ENCODE measurements around the gene TUBA8.

Gene TUBA8

DNA sequence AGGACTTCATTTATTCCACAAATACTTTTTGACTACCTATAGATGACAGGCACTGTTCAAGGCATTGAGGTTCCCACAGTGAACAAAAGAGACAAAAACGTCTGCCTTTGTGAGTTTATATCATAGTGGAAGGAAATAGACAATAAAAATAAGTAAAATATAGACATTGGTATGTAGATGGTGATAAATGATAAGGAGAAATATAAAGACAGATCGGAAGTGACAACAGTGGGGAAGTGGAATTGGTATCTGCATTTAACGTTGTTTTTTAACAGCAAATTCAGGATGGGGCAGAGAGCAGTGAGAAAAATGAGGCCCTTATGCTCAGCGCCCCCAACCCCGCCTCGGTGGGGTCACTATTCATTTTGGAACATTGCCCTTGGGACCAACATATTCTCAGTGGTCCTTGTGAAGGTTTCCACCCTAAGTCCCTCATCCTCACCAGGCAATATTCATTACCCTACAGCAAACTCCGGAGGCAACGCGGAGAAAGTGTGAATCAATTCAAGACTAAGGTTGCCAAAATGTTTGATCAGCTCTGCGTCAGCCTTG is 33.4 kb upstream of the TUBA8 start:
- no peak for DNase-seq

DNA sequence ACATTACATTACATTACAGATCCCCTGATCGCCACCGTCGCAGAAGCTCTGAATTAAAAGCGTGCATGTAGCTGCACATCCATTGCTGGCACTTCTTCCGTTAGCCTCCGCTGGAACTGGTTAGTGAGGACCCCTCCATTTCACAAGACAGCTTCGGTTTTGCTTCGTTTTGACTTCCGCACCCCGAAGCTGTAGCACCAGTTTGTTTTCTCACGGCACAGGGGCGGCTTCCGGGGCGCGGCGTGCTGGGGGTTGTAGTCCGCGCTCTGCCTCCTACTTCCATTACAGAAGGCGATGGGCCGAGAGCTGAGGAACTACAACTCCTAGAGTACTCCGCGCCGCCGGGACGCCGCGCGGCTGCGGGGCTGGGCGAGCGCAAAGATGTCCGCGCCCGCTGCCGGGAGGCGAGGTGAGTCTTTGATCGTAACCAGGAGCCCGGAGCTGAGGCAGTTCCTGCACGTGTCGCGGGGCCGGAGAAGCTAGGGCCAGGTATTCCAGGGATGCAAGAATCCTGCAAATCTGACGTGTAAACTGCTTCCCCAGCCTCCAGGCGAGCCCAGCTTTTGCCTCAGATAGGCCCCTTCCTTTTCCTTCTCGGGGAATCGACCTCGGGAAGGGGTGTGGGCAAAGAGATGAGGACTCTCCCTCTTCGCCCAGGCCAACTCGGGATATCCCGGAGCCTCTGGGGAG is 32.8 kb upstream of the TUBA8 start, which contains the start of gene PEX26:
PEX26 (plus strand) TSS at position 352 of the 690 bp plus-strand sequence. CDS start 387 bp downstream, outside the sequence.
- DNase-seq = peak; percentile 38 to 97 (median 91)

DNA sequence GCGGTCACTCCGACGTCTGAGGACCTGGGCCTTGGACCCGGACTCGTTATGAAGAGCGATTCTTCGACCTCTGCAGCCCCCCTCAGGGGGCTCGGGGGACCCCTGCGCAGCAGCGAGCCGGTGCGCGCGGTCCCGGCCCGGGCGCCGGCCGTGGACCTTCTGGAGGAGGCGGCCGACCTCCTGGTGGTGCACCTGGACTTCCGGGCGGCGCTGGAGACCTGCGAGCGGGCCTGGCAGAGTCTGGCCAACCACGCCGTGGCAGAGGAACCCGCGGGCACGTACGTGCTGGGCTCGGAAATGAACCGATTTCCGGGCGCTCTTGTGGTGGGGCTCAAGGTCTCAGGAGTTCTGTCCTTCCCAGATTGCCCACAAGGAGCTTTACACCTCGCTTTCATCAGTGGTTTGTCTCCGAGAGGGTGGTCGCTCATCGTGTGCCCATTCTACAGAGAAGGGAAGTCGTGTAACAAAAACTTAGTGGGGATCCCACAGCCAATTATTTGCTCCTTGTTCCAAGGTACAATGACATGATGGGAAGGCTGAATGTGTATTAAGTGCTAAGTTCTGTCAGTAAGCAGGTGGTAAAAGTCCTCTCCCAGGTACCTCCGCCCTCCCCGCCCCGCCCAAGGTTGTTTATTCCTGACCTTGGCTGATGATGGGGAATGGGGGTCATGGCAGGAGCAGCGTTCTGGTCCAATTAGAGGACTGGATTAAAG is 32.1 kb upstream of the TUBA8 start:
- DNase-seq = no peak

DNA sequence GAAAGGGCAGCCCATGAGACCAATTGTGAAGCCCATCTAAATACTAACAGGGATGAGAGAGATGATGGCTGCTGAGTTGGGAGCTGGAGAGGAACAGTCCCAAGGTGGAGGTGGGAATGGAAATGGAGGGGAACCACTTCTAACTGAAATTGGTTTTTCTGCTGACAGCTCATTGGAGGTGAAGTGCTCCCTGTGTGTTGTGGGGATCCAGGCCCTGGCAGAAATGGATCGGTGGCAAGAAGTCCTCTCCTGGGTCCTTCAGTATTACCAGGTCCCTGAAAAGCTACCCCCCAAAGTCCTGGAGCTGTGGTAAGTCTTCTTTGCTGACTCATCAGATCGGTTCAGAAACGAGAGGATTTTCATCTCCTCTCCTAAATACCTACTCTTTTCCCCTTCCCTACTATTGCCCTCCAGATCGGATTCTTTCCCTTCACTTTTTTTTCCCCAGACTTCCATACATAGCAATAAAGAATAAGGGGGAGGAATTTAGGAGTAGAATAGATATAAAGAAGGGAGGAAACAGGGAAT is 30.8 kb upstream of the TUBA8 start:
- DNase-seq = no peak

DNA sequence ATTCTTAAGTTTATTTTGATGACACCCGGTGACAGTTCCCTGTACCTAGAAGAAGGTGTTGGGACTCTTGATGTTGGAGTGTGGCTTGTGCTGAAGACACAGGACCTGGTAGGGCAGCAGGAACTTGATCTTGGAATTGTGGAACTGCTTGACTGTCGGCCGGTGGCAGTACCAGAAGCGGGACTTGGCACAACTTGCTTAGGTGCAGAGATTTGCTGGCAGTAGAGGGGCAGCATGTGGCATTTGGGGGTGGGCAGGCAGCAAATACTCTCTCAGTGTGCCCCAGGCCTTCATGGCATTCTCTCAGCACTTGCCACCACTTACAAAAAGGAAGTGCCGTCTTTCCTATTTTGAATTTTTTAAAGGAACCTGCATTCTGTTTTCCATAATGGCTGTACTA is 29.2 kb upstream of the TUBA8 start:
- DNase-seq = no peak

DNA sequence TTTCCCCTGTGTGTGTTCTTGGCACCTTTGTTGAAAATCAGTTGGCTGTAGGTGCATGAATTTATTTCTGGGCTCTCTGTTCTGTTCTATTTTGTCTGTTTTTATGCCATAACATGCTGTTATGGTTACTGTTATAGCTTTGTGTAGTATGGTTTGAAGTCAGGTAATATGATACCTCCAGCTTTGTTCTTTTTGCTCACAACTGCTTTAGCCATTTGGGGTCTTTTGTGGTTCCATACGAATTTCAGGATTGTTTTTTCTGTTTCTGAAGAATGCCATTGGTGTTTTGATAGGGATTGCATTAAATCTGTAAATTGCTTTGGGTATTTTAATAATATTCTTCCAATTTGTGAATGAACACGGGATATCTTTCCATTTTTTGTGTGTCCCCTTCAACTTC is 28.1 kb upstream of the TUBA8 start:
- no peak for DNase-seq

DNA sequence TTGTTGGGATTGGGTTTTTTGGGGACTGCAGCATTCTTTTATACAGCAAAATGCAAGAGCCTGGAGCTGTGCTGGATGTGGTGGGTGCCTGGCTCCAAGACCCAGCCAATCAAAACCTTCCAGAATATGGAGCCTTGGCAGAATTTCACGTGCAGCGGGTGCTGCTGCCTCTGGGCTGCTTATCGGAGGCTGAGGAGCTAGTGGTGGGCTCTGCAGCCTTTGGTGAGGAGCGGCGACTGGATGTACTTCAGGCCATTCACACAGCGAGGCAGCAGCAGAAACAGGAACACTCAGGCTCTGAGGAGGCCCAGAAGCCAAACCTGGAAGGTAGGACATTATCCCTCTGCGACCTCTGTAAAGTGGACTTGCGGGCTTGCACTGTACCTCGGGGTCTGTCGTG is 27.2 kb upstream of the TUBA8 start:
- no peak for DNase-seq

DNA sequence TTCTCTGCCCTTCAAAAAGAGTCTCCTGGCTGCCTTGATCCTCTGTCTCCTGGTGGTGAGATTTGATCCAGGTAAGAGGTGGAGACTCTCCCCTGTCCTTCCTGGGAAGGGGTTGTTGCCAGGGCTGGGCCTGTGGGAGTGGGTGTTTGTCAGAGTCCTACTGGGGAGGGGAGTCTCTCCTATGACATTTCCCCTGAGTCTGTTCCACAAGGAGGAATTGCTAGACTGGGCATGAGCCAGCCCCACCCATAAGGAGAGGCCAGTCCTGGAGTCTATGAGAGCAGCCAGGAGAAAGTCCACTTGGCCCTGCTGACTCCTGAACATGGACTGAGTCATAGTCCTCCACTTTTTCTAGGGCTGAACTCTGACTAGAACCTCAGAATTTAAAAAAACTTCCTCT is 25.4 kb upstream of the TUBA8 start:
- DNase-seq = no peak

DNA sequence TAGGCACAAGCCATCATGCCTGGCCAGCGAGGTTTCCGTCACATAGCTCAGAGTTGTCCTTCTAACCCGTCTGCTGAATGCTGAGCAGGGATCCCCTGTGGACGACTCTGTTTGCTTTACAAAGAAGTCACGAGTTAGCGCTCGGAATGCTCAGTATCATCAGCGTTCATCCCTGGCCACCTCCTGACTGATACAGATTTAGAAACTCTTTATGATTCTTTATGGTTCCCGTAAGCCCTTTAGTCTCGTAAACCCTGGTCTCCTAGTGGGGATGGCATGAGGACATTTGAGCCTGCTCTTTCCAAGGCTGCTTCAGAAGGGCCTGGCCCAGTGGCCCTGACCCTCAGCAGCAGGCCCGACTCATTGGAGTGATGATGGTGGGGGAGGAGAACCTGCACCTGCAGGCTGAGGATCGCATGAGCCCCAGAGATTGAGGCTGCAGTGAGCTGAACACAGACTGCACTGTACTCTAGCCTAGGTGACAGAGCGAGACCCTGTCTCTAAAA is 23.2 kb upstream of the TUBA8 start:
- DNase-seq = no peak

DNA sequence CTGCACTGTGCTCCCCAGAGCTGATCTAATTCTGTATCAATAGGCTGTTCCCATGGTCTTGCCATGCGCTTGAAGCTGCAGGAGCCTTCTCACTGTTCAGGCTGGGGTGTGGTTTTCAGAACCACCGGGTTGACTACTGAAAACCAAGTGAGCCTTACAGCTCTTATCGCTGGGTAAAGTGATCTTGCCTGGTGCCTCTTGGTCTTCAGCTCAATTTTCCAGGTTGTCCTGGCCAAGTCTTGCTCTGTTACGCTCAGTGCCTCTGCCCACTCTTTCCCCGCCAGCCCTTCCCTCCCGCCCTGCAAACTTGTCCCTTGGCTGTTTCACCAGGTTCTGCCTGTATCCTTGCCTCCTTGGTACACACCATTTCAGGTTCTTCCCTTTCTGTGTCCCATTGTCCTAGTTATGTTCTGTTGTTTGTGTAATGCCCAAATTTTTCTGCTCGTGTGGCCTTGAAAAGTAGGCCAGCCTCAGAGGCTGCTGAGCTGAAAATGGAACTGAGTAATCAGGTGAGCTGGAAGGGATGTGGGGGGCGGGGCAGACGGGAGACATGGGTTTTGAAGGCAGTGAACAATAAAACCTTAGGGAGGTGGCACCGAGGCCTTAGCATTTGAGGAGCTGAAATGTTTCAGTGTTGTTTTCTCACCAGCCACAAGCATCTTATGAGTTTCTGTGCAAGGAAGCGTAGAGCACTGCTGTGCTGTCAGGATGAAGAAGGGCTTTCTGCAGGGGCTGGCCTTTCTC is 21.6 kb upstream of the TUBA8 start:
- no peak for DNase-seq

DNA sequence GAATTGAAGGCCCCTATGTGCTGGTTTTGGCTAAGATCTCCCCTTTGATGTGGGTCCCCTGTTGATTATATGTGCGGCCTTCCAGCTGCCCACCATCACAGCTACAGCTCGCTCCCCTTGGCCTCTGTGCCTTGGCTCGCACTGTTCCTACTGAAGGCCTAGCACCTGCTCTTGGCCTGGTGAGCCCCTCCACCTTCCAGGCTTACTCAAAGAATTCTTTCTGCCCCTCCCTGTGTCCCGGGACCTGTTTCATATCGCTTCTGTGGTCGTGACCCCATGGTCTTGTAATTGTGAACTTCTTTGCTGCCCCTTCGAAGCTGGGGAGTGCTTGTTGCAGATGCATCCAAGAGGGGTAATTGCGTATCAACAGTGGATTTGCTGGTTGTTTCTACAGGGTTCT is 20.3 kb upstream of the TUBA8 start:
- no peak for DNase-seq

DNA sequence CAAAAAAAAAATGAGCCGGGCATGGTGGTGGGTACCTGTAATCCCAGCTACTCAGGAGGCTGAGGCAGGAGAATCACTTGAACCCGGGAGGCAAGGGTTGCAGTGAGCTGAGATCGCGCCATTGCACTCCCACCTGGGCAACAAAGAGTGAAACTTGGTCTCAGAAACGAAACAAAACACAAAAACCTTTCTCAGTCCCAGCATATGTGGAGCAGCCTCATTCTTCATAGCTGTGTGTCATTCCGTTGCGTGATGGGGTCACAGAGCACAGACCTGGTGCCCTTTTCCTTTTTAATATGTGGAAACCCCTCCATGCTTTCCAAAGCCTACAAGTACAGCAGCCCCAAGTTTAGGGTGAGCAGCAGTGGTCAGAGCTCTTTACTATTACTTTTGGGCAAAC is 19.1 kb upstream of the TUBA8 start:
- no peak for DNase-seq

DNA sequence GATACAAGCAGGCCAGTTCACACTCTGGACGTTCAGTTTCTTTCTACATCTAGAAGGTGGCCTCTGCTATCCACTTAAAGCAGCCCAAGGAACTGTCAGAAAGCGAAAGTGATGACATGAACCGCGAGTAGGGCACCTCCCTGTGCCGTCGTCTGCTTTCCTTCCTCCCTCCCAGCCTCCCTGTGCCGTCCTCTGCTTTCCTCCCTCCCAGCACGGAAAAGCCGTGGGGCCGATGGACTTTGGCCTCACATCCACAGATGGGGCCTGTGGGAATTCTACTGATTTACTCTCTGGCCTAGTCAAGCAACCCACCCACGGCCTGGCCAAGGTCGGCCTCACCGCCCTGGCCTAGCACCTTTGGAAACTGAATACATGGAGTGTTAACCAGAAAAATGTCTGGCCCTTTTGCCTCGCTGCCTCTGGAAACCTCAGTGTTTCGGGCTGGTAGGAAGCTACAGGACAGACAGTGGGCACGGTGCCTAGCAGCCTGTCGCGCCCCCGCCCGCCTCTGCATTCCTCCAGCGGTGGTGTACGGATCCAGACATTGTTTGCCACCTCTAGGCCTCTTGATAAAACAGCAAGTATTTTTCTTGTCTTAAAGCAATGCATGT is 18.6 kb upstream of the TUBA8 start:
- DNase-seq = peak in 11 of 56 donors; percentile 8 to 22 (median 16)

DNA sequence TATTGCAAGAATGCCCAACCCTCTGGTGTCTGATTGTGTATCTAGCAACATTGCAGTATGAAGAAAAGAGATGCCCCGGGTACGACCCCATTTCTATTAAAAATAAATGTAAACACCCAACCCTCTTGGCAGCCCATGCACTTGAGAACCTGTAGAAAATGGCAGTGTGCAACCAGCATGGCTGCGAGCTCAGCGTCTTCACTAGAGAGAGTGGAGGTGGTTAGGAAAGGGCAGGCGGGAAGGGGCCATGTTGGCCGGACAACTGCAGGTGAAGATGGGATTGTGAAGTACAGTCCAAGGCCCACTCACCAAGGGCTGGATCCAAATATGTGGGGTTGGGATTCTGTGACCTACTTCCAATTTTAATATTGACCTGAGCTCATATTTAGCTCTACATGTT is 16.9 kb upstream of the TUBA8 start:
- DNase-seq = no peak

DNA sequence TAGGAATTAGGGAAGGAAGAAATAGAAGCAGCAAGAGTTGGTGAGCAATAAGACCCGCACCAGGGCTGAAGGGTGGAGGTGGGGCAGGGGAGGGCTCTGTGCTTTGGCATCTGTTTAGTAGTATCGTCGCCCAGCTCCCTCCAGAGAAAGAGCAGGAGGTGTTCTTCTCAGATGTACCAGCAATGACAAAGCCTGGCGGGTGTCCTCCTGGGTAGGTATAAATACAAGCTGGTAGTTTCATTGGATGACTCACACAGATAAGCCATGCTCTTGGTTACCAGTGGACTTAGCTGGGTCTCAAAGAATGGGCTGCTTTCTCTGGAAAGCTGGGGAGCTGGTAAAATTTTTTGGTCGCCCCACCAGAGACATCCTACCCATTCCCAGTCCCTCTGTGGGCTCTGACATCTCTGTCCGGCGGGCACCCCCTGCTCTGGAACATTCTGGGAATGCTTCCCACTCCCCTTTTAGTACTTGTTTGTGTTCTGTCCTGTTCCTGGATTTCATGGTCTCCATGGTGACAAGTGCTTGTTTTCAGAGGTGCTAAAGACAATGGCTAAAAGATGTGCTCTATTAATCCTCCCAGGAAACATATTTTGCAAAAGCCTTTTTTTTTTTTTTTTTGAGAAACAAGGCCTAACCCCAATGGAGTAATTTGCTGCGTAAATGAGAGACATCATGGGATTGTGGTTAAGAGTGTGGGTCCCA is 15.4 kb upstream of the TUBA8 start:
- peak in 3 of 56 donors; percentile 9 to 31 (median 11) for DNase-seq

DNA sequence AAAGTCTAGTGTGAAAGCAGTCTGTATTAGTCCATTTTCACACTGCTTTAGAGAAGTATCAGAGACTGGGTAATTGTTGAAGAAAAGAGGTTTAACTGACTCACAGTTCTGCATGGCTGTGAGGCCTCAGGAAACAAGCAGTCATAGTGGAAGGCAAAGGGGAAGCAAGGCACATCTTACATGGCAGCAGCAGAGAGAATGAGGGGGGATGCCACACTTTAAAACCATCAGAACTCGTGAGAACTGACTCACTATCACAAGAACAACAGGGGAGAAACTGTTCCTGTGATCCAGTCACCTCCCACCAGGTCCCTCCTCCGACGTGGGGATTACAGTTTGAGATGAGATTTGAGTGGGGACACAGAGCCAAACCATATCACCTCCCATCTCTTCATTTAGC is 13.8 kb upstream of the TUBA8 start:
- peak in 4 of 56 donors; percentile 8 to 45 (median 20) for DNase-seq

DNA sequence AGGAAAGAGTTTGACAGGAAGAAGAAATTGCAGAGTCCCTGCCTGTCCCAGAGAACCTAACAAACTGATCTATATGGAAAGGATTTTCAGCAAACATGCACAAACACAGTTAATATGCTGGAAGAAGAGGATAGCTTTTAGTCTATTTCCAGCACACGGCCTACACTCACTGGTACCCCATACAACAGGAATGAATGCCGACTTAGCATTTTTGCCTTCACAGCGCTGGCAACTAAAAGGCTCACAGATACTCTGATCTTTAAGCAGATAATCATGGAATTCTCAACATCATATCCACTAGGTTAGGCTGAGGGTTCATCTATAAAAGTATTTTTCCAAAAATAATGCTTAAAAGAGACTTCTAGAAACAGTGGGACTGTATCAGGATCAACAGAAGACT is 9.8 kb upstream of the TUBA8 start:
- DNase-seq = no peak

DNA sequence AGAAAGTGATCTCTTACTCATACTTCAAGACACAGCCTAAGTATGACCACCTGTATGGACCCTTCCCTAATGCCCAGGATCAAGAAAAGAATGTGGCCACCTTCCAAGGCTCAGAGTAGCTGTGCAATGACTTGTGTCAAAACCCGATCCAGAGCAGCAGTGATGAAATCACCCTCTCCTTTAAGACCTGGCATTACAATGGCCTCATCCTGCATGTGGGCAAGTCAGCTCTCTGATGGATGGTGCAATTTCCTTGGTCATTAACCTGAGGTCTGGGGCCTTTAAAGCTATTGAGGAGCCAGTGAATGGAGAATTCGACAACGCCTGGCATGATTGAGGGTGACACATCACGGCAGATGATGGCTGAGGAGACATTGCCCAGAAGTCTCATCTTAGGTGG is 9.1 kb upstream of the TUBA8 start:
- no peak for DNase-seq

DNA sequence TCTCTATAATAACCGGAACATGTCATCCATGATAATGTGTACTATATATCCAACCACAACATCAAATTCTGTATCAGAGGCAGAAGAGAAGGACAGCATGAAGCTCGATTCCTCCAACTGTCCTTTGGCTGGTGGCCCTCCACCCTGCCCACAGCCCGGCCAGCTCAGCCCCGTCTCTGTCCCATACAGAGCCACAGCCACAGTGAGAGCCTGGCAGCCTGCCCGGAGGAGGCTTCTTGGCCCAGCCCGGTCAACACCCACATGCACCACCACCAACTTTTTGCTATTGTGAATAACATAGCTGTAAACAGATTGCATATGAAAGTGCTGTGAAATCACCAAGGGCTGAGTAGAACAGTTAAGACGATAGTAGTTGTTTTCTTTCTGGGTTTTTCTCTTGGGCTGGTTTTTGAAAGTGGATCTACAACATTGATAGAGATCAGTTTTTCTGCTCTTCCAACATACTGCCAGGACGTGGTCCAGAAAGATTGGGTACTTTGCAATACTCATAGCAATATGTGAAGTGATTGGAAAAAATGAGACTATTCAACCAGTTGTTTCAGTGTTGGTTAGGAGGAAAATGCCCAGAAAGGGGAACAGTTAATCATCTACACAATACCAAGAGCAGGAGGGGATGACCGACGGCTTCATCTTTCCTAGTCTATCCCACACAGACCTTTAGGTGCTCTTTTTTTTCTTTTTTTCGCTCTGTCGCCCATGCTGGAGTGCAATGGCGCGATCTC is 6.9 kb upstream of the TUBA8 start:
- no peak for DNase-seq

DNA sequence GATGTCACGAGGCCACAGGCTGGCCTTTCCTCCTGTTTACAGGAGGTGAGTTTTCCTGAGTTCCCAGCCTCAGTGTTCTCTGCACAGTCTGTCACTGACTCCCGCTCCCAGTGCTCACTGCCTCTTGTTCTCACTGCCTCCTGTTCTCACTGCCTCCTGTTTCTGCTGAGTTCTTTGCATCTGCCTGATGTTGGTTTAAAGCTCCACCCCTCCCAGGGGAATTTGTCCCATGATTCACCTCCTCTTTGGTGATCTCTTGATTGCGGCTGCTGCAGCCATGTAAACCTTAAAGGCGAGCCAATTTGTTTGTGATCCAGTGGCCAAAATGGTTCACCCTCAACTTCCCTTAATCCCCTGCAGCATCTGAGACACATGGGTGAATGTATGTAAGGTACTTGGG is 6.0 kb upstream of the TUBA8 start:
- DNase-seq = no peak
